GM18909 (cell line): ENCODE results near the gene ZNF385B.

Experiments
- ATAC-seq: cut with Tn5 transposase; IDR thresholded peaks from one replicate; pipeline ENCODE4 v1.9.1; 2021; ENCODE audit warnings: mild to moderate bottlenecking; ENCODE audit not compliant: unreplicated experiment, poor library complexity

Gene ZNF385B

DNA sequence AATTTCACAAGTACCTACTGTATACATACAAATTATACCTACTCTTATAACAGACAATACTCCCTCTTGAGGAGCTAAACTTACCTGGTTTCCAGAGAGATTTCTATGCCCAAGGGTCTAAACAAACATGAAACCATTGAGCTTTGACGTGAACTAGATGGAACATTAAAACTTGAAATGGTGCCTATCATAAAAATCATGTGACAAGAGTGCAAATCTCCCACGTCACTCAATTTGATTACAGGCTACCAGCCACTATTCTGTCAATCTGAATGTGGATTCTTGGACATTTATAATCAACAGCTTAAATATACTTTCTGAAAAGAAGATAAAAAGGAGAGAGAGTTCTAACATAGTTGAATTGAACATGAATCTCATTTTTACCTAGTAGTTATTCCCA is 299.7 kb downstream of the ZNF385B start:
- no peak for ATAC-seq

DNA sequence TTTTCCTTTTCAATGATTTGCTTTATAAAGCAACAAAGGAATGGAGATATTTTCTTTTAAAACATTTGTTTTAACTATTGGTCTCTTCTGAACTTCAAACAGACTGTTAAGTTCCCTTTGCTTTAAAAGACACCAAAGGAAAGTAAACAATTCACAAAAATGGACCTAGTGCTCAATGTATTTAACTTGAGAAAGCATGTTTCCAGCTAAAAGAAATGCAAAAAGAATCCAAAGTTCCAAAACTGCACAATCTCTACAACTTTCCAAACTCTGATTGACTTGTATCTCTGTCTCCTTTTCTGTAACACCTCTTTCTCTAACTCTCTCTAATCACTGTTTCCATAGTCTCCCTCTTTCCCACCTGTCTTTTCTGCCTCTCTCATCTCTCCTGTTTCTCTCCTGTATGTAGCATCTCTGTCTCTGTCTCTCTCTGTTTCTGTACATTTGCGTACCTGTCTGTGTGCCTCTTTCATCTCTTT is 301.1 kb downstream of the ZNF385B start:
- no peak for ATAC-seq

DNA sequence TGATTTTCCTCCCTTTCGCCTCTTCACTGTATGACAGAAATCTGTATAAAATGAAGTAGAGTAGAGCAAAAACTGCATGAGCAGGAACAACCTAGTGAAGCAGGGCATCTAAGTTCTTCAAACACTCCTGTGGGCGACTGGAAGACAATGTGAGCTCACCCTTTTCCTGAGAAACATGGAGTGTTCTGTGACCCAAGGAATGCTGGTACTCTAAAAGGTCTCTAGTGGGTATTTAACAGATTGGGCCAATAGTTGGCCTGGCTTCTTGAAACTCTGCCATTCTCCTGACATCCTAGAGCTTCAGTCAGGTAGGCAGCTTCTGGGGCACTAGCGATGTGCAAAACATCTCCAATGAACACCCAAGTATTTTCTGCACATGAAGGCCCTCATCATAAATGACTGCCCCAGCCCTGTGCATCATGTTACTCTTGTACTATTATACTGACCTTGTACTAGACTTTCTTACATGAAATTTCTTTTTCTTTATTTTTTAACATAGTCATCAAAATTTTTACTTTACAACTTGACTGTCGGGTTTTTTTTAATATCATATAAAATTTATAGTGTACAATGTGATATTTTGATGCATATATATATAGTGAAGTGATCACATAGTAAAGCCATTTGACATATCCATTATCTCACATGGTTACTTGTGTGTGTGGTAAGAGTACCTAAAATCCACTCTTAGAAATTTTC is 302.2 kb downstream of the ZNF385B start:
- ATAC-seq = no peak

DNA sequence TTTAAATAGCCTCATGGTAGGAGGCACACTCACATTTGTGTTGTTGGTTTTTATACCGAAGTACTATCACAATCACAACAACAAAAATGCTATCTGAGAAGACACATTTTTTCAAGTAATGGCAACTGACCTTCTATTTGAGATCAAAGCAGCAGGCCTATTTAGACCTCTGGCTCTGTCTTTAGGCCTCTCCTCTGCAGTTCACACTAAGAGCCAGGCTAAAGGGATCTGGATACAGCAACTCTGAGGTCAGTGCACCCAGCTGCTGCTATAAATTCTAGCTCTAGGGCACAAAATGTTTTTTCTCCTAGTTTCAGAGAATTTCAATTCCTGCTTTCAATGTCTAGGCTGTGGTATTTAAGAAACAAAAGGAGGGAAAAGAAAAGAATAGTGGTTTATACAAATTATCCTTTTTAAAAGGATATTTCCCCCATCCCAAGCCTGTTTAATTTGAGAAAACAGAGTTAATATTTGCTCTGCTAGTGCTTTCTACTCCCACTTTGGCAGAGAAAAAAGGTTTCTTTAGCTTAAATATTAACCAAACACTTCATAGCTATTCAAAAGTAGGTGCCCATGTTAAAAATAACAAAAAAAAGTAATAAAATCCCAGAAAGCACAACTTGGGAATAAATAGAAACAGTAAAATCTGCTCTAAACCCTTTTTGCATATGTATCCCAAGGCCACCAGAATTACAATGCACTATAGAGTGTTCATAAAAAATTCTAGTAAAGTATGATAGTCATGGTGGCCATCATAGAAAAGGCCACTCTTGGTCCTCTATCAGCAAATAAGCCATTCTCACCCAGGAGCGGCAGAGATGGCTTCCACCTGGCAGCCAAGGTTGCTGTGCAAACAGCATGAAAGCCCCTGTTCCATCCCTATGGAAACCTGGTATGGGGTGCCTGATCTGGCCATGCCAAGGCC is 303.1 kb downstream of the ZNF385B start:
- no peak for ATAC-seq

DNA sequence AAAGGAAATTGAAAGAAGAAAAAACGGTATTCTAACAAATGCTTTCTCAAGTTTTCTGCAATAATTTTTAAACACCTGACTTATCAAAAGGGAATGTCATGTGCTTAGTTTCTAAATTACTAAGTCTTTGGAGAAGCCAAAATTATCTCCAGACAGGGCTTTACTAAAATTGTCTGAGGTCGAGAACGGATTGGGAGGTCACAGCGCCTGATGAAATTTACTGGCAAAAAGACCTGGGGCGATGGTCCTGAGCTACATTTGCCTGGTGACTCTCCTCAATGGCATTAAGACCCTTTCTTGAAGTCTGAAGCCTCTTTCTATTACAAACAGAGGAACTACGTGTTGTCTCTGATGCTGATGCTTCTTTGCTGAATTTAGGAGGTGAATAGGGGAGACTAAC is 305.0 kb downstream of the ZNF385B start:
- no peak for ATAC-seq

DNA sequence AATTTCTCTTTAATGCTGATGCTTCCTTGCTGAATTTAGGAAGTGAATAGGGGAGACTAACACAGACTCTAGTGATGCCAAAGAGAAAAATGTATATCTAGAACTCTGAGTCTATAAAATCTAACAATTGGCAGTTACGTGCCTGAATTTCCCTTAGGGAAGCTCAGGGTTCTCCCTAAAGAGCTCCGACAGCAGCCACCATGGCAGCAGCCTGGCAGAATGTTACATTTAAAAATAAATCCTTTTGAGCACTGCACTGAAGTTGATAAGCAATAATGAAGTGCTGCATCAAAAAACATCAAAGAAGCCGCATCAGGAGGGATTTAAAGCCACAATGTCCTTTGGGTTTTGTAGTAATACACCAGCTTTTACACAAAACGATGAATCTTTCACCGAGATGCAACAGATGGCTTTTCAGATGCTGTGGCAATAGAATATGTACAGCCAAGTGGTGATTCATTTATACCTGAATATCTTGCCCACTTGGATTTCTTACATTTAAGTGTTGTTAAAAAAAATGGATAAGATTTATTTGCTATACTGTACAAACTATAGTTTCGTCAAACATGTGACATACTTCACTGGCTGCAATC is 305.6 kb downstream of the ZNF385B start:
- ATAC-seq = no peak

DNA sequence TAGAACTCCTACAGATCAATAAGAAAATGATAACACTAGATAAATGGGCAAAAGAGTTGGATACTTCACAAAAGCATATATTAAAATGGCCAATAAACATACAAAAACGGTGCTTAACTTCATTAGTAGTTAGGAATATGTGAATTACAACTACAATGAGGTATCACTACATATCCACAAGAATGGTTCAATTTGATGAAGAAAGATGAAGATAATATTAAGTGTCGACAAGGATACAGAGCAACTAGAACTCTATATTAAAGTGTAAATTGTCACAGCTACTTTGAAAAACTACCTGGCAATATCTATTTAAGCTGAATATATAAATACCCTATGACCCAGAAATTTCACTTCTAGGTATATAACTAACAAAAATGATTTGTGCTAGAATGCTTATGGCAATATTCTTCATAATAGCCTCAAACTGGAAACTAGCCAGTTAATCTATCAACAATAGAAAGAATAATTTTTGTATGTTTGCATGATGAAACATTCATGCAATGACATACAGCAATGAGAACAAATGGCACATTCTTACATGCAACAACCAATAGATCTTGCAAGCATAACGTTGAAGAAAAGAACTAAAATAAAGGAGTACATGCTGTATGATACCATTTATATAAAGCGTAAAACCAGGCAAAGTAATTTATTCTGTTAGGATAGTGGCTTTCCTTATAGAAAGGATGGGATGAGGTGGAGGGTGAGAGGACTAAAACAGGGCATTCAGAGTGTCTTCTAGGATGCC is 306.6 kb downstream of the ZNF385B start:
- ATAC-seq = no peak

DNA sequence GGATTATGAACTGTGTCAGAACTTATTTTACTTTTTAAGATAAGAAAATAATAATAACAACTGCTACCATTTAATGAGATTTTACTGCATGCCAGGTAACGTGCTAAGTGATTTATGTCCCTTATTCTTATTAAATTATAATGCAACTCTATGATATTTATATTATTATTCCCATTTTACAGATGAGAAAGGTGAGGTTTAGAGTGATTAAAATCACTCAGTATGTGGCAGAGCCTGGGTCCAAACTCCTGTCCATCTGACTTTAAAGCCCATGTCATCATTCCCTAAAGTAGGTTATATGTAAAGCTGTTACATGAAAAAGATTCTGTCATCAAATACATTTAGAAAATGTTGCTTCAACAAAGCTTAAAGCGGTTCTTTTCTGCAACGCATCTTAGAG is 308.0 kb downstream of the ZNF385B start:
- no peak for ATAC-seq

DNA sequence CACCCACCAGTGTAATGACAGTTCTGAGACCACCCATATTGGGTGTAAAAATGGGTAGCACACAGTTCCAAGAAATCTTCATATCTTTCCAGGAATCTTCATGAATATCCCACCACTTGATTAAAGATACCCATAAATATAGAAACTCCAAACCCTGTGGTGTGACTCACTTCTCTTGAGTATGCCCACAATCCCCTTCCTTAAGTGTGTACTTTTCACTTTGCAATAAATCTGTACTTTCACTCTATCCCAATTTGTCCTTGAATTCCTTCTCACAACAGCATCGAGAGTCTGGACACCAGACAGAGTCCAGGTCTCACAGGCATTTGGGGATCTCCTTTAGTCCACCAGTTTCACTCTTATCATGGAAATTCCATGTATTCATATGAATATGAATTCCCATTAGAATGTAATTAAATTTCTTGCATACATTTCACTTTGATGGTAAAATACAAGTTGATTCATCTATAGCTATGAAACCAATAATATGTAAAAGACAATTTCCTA is 309.8 kb downstream of the ZNF385B start:
- ATAC-seq = no peak

DNA sequence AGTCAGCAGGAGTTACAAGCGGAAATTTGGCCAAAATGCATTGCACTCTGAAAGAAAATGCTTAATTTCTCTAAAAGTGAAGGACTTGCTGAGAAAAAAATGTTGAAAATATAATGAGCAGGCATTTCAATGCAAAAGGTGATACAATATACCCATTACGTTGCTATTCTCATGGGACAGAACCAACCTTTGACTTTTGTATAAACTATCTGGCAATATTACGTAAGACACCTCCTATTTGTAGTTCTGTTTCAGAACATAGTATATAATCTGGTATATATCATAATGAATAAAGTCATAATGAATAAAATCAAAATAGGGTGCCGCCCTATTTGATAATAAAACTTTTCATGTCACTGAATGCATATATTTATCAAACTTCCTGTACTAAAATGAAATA is 310.6 kb downstream of the ZNF385B start:
- no peak for ATAC-seq

DNA sequence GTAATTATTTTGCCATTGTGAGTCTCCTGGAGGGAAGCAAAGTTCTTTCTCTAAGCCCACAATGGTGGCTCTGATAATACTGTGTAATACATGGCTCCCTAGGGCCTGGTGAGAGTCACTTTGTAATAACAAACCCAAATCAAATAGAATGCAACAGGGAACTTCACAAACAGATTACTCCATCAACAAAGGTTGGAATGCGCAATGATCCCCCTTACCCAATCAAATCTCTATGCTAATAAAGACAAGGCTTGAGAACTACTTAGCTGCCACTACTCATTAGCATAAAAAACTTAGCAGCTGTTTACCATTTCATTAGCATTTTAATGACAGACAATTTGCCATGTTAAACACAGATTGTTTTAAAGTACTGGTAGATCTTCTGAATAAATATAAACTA is 311.2 kb downstream of the ZNF385B start:
- no peak for ATAC-seq

DNA sequence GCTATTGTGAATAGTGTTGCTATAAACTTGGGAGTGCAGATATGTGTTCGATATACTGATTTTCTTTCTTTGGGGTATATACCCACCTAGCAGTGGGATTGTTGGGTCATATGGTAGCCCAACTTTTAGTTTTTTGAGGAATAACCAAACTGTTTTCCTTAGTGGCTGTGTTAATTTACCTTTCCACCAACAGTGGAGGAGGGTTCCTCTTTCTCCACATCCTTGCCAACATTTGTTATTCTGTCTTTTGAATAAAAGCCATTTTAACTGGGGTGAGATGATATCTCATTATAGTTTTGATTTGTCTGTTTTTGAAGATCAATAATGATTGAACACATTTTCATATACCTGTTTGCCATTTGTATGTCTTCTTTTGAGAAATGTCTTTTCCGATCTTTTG is 314.8 kb downstream of the ZNF385B start:
- ATAC-seq = no peak

DNA sequence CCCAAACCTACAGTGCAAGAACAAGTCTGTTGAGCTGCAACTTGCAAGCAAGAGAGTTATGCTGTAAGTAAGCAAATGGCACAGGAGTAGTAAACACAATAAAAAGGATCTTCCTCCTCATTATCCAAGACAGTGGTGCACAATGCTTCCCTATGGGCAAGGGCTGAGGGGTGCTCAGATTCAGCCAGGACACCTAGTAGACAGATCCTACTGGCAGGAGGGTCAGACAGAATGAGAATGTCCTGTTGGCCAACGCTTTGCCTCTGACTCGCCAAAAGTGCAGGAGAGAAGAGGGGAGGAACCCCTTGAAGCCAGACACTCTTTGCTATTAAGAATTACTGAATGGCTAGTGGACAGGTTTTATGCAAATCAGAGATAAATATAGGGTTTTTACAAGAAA is 316.4 kb downstream of the ZNF385B start:
- ATAC-seq = no peak

DNA sequence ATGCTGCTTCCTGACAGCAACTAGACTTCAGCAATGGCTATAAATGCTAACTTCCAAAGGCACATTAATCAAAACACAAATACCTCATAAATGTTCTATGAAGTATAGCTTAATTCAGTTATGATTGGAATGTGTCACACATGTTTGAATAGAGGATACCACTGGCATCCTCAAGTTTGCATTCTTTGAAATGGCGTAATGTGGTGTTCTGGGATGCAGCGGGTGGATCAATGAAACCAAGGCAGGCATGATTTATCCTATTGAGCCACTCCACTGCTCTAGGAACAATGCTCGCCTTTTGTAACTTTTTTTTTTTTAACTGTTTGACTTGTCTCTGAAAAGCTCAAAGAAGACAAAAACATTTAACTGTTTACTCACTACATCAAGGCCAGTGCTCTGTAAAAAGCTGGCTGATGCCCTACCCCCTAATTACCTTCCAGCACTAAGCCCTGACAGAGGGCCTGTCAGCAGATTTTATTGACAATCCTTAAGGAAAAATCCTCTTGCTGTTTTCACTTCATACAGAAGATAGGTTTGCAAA is 318.0 kb downstream of the ZNF385B start:
- ATAC-seq = no peak

DNA sequence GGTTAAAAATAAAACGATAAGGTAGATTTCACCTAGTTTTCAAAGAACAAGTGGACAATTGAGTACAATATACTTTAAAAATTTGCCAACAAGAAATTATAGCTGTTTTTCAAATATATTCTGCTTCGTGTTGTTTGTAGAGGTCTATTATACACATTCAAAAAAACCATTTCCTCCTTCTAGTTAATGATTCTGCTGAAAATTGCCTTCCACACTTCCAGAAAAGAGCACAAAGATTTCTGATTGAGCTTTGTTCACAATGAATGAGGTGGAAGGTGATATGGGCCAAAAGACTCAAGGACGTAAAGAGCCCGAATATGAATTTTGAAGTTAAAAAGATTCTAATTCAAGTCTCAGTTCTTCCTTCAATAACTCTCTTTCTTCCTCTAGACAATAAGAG is 319.8 kb downstream of the ZNF385B start:
- ATAC-seq = no peak

DNA sequence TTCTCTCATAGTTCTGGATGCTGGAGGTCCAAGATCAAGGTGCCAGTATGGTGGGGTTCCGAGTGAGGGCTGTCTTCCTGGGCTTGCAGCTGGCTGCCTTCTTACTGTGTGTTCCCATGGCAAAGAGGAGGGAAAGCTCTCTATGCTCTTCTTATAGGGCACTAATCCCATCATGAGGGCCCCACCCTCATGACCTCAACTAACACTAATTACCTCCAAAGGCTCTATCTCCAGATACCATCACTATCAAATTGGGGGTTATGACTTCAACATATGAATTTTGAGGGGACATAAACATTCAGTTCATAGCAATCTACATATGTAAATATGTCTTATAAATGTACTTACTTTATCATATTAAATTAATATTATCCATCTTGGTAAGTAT is 322.3 kb downstream of the ZNF385B start:
- ATAC-seq = no peak

DNA sequence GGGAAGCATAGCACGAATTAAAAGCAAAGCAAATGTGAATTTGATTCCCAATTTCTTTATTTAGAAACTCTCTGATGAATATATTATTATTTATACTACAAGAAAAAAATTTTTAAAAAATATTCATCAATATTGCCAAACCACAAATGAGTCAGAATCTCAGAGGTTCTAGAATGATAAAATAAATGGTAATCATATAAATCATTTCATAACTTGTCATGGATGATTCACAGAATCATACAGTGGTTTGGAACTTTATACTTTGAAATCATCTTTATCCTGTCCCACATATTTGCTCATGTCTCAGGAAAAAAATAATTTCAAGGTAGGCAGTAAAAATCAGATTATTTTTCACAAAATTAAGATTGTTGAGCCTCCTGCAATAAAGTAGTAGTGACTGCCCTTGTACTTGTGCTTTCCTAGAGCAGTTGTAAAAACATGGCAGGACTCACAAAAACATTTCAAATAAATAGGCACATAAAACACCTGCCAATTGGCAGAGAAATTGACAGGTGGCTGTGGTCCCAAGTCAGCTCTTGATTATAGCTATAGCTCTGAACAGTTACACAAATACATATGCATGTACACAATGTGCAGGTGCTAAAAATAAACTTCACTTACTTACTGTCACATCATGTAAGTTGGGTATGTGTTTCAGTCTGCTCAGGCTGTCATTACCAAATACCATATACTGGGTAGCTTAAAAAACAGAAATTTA is 322.8 kb downstream of the ZNF385B start:
- no peak for ATAC-seq

DNA sequence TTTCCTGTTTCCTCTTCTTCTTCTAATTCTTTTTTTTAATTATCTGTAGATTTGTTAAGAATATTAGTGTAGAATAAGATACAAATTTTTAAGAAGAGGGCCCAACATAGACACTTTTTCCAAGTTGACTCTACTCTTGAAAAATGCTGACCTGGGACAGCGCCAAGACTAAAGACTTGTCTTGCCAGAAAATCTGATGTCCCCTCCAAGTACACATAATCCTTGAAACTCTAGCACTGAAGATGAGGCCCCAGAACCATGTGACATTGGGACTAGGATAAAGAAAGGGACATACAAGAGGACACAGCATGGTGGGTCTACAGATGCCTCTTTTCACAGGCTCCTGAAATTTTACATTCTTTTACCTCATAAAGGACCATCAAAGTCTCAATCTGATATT is 325.2 kb downstream of the ZNF385B start:
- ATAC-seq = no peak

DNA sequence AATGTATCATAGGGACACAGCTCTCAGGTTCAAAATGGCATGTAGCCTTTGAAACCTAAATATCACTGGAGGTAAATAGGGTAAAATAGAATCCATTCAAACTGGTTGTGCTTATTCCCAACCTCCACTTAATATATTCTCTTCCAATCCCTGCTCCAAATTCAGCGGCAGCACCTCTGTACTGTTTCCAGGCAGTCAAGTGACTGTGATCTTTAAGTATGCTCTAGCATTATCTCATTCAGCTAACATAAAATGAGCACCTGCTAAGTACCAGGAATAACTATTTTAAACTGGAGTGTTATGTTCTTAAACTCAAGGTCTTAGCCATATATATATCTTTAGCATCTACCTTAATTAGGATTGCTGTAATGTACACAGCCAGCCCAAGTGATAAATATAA is 327.5 kb downstream of the ZNF385B start:
- ATAC-seq = no peak
